HEK293 (cell line): ENCODE measurements around the gene TPO.

Experiments used
- CTCF ChIA-PET: fragments of 350-600 bp; formaldehyde crosslinking; extraction: SDS; loops from one replicate; lab custom pipeline; 2021; ENCODE audit warnings: antibody characterized with exemption; lab: Yijun Ruan, JAX
- POLR2A ChIA-PET: fragments of 300-600 bp; formaldehyde crosslinking; extraction: SDS; loops from one replicate; lab custom pipeline; 2020; ENCODE audit warnings: antibody characterized with exemption, inconsistent platforms; lab: Yijun Ruan, JAX
- H3K27ac ChIP-seq: fragments of 200-500 bp; sonication (Bioruptor generic); 2 replicates; pipeline ENCODE4 v1.5.1; 2014; ENCODE audit warnings: low read depth, low read length, control low read depth, inconsistent platforms; ENCODE audit errors: extremely low read depth
- H3K36me3 ChIP-seq, 2 experiments: fragments of 200-500 bp in 1 of 2; sonication (Bioruptor generic) in 1 of 2; 1 replicate in 1 of 2; 2 replicates in 1 of 2; pipeline ENCODE4 v1.5.1; 2014 to 2017; ENCODE audit warnings: inconsistent platforms in 2 of 2, low read length in 2 of 2; ENCODE audit not compliant: control insufficient read depth in 2 of 2, insufficient read depth in 1 of 2
- H3K4me1 ChIP-seq: fragments of 200-500 bp; sonication (Bioruptor generic); 2 replicates; pipeline ENCODE4 v1.5.1; 2014; ENCODE audit warnings: mild to moderate bottlenecking, low read length, inconsistent platforms; ENCODE audit not compliant: control insufficient read depth, insufficient read depth
- H3K4me3 ChIP-seq: 2 replicates; pipeline ENCODE4 v1.5.1; 2011; ENCODE audit warnings: low read depth, mild to moderate bottlenecking, control low read depth, low read length, moderate library complexity
- H3K9me3 ChIP-seq: fragments of 200-500 bp; sonication (Bioruptor generic); 2 replicates; pipeline ENCODE4 v1.5.1; 2014; ENCODE audit warnings: low read depth, low read length, inconsistent platforms; ENCODE audit not compliant: control insufficient read depth, insufficient read depth
- ATF2 ChIP-seq: fragments of 450-650 bp; formaldehyde crosslinking; IDR thresholded peaks from 2 replicates; pipeline ENCODE4 v1.5.1; 2016; ENCODE audit warnings: missing biosample characterization, missing genetic modification characterization, low read depth
- PRDM2 ChIP-seq: fragments of 450-650 bp; formaldehyde crosslinking; IDR thresholded peaks from 2 replicates; pipeline ENCODE4 v1.5.1; 2016; ENCODE audit warnings: missing biosample characterization, missing genetic modification characterization, borderline replicate concordance
- TSHZ1 ChIP-seq: fragments of 450-650 bp; formaldehyde crosslinking; IDR thresholded peaks from 2 replicates; pipeline ENCODE4 v1.5.1; 2016; ENCODE audit warnings: missing biosample characterization, missing genetic modification characterization, borderline replicate concordance
- ZBTB17 ChIP-seq: fragments of 450-650 bp; formaldehyde crosslinking; IDR thresholded peaks from 2 replicates; pipeline ENCODE4 v1.5.1; 2016; ENCODE audit warnings: missing biosample characterization, missing genetic modification characterization
- ZBTB6 ChIP-seq: fragments of 450-650 bp; formaldehyde crosslinking; IDR thresholded peaks from 2 replicates; pipeline ENCODE4 v1.5.1; 2017; ENCODE audit warnings: missing biosample characterization, missing genetic modification characterization
- ZNF148 ChIP-seq: fragments of 450-650 bp; formaldehyde crosslinking; IDR thresholded peaks from 2 replicates; pipeline ENCODE4 v1.5.0; 2017; ENCODE audit warnings: missing biosample characterization, missing genetic modification characterization, borderline replicate concordance
- ZNF155 ChIP-seq: fragments of 450-650 bp; formaldehyde crosslinking; IDR thresholded peaks from 2 replicates; pipeline ENCODE4 v1.5.1; 2016; ENCODE audit warnings: missing biosample characterization, missing genetic modification characterization
- ZNF239 ChIP-seq: fragments of 450-650 bp; formaldehyde crosslinking; IDR thresholded peaks from 2 replicates; pipeline ENCODE4 v1.5.1; 2016; ENCODE audit warnings: missing biosample characterization, missing genetic modification characterization
- ZNF274 ChIP-seq, 2 experiments: fragments of 200-500 bp in 1 of 2; fragments of 450-650 bp in 1 of 2; sonication (Bioruptor generic) in 1 of 2; formaldehyde crosslinking in 1 of 2; IDR thresholded peaks; 2 replicates each; pipeline versions ENCODE4 v1.5.1 to v1.6.1; 2014 to 2016; ENCODE audit warnings: borderline replicate concordance in 1 of 2, inconsistent platforms in 1 of 2, low read length in 1 of 2, missing biosample characterization in 1 of 2, missing genetic modification characterization in 1 of 2
- ZNF292 ChIP-seq: fragments of 450-650 bp; formaldehyde crosslinking; IDR thresholded peaks from 2 replicates; pipeline ENCODE4 v1.5.1; 2016; ENCODE audit warnings: low read depth, missing biosample characterization, missing genetic modification characterization, borderline replicate concordance
- ZNF521 ChIP-seq: fragments of 450-650 bp; formaldehyde crosslinking; IDR thresholded peaks from 2 replicates; pipeline ENCODE4 v1.5.1; 2017; ENCODE audit warnings: missing biosample characterization, mild to moderate bottlenecking, missing genetic modification characterization
- ZNF529 ChIP-seq: fragments of 450-650 bp; formaldehyde crosslinking; IDR thresholded peaks from 2 replicates; pipeline ENCODE4 v1.5.1; 2017; ENCODE audit warnings: missing genetic modification characterization, missing biosample characterization; ENCODE audit not compliant: insufficient replicate concordance
- ZNF670 ChIP-seq: fragments of 450-650 bp; formaldehyde crosslinking; IDR thresholded peaks from 2 replicates; pipeline ENCODE4 v1.5.1; 2016; ENCODE audit warnings: missing biosample characterization, missing genetic modification characterization, low read depth
- ZNF692 ChIP-seq: fragments of 450-650 bp; formaldehyde crosslinking; IDR thresholded peaks from 2 replicates; pipeline ENCODE4 v1.5.1; 2016; ENCODE audit warnings: missing biosample characterization, missing genetic modification characterization
- ZNF76 ChIP-seq: fragments of 450-650 bp; formaldehyde crosslinking; IDR thresholded peaks from 2 replicates; pipeline ENCODE4; 2016; ENCODE audit warnings: low read depth, missing biosample characterization, missing genetic modification characterization, borderline replicate concordance
- ZNF843 ChIP-seq: fragments of 450-650 bp; formaldehyde crosslinking; IDR thresholded peaks from 2 replicates; pipeline ENCODE4 v1.5.1; 2016; ENCODE audit warnings: missing biosample characterization, missing genetic modification characterization

Gene TPO

GRCh38 chr2:1405967-1406366 lies 7.3 kb upstream of the TPO start:
- H3K4me3 ChIP-seq, result no peak overlapping the region
- H3K9me3 ChIP-seq, result no peaks in the 10 kb centered on the region
- H3K36me3 ChIP-seq, result no peaks in the 10 kb centered on the region
- TF ChIP-seq ZBTB17 (tag by site-specific recombination) (no peak), PRDM2 (tag by site-specific recombination) (no peak), ZNF692 (tag by site-specific recombination) (no peak), ZNF292 (no peak), ZNF155 (tag by site-specific recombination) (no peak), ZNF274 (IDR thresholded peaks at IDR 0.05; ENCODE audit: low read length) (no peak), ZNF274 (tag by site-specific recombination; IDR thresholded peaks at IDR 0.05; ENCODE audit: borderline replicate concordance) (no peak), ZNF239 (tag by site-specific recombination) (no peak), TSHZ1 (tag by site-specific recombination) (no peak), ZNF843 (tag by site-specific recombination) (no peak), ATF2 (tag by site-specific recombination) (no peak), ZNF670 (tag by site-specific recombination) (no peak), ZBTB6 (tag by site-specific recombination) (no peak), ZNF76 (tag by site-specific recombination) (no peak), ZNF521 (tag by site-specific recombination) (no peak), ZNF148 (tag by site-specific recombination) (no peak), ZNF529 (no peak)
- TF ChIP-seq, all 188 proteins: peak for 0
- Histone ChIP-seq H3K27ac (no peak overlapping the region), H3K4me1 (no peaks in the 10 kb centered on the region)
- ChIA-PET POLR2A (no interaction called here), CTCF (interaction anchor here (0.6 to 1.2 kb wide), 4 partner anchors 44 to 411 kb away, joined by 3 to 4 read pairs (median 3); no protein-coding TSS in a partner anchor)
